Ishikawa (cell line): ENCODE results near the gene LRRC45.

Source experiments
- CEBPB ChIP-seq: IDR thresholded peaks from 2 replicates; pipeline ENCODE4 v1.6.1; 2012
- CREB1 ChIP-seq: IDR thresholded peaks from 2 replicates; pipeline ENCODE4 v1.6.1; 2012; ENCODE audit warnings: low read depth
- EP300 ChIP-seq: IDR thresholded peaks from 2 replicates; pipeline ENCODE4 v1.6.1; 2012; ENCODE audit warnings: borderline replicate concordance
- FOXM1 ChIP-seq: IDR thresholded peaks from 2 replicates; pipeline ENCODE4 v1.6.1; 2012; ENCODE audit warnings: low read depth, borderline replicate concordance
- NFIC ChIP-seq: IDR thresholded peaks from 2 replicates; pipeline ENCODE4 v1.6.1; 2012
- RAD21 ChIP-seq: IDR thresholded peaks from 2 replicates; pipeline ENCODE4 v1.6.1; 2012; ENCODE audit warnings: low read depth
- USF1 ChIP-seq: IDR thresholded peaks from 2 replicates; pipeline ENCODE4 v1.6.1; 2012
- YY1 ChIP-seq: IDR thresholded peaks from 2 replicates; pipeline ENCODE4 v1.6.1; 2012; ENCODE audit warnings: low read depth
- TF ChIP-seq, protein P1 (sequence below): IDR thresholded peaks from 2 replicates; pipeline ENCODE4 v1.6.1; 2012

- no peak for TF ChIP-seq YY1
- TF ChIP-seq FOXM1, result no peak
- TF ChIP-seq NFIC, result no peak
- no peak for TF ChIP-seq EP300
- TF ChIP-seq, protein P1, sequence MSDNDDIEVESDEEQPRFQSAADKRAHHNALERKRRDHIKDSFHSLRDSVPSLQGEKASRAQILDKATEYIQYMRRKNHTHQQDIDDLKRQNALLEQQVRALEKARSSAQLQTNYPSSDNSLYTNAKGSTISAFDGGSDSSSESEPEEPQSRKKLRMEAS, result no peak
- no peak for TF ChIP-seq USF1
- TF ChIP-seq RAD21, result no peak
- no peak for TF ChIP-seq CEBPB
- no peak for TF ChIP-seq CREB1
Measured at GRCh38 chr17:81998212-81998611, 24.9 kb upstream of the LRRC45 start.
